Type B pancreatic cell (in vitro differentiated cells): ENCODE results near the gene HSD11B1L. TPM values are rescaled to one million over a fixed set of nuclear protein-coding genes. Genes with fewer than 3 reads are reported as not detected.

Source experiments
- DNase-seq: peaks from one replicate; pipeline ENCODE4 v3.0.0; 2021; ENCODE audit warnings: mixed read lengths; ENCODE audit not compliant: unreplicated experiment; ENCODE audit errors: extremely low spot score
- H3K27ac Mint-ChIP-seq: 2 replicates; pipeline ENCODE4 v1.8.0; 2021; ENCODE audit warnings: mild to moderate bottlenecking, mixed read lengths
- H3K27me3 Mint-ChIP-seq: 2 replicates; pipeline ENCODE4 v1.8.0; 2021; ENCODE audit warnings: mixed read lengths
- H3K36me3 Mint-ChIP-seq: 2 replicates; pipeline ENCODE4 v1.8.0; 2021; ENCODE audit warnings: mixed read lengths
- H3K4me1 Mint-ChIP-seq: one replicate; pipeline ENCODE4 v1.8.0; 2021; ENCODE audit warnings: mixed read lengths; ENCODE audit not compliant: unreplicated experiment
- H3K4me3 Mint-ChIP-seq: 2 replicates; pipeline ENCODE4 v1.8.0; 2021; ENCODE audit warnings: mild to moderate bottlenecking, mixed read lengths
- H3K9me3 Mint-ChIP-seq: 2 replicates; pipeline ENCODE4 v1.8.0; 2021; ENCODE audit warnings: mixed read lengths
- CTCF ChIP-seq: fragments of 200-600 bp; sonication (generic); conservative IDR thresholded peaks from 2 replicates; pipeline ENCODE4 v1.5.0; 2021; ENCODE audit warnings: antibody characterized with exemption, mild to moderate bottlenecking
- total RNA-seq: library from RNA; stranded (reverse); gene quantifications from 2 replicates; pipeline ENCODE4 v1.2.1, GENCODE V29; 2021; ENCODE audit warnings: low replicate concordance

HSD11B1L gene
- total RNA-seq, 1 donor from 2014 or later = 11.0 TPM

- Mint-ChIP-seq H3K9me3 (no peaks in the 10 kb centered on the region), H3K27ac (peak overlapping the region; percentile 65), H3K27me3 (no peaks in the 10 kb centered on the region), H3K36me3 (peaks cover 6% of the 10 kb centered on the region), H3K4me1 (peaks cover 5% of the 10 kb centered on the region), H3K4me3 (no peak overlapping the region)
- no peak for TF ChIP-seq CTCF
- no peak for DNase-seq
Observed at GRCh38 chr19:5693195-5694166, 12.7 kb downstream of the HSD11B1L start.

- peaks cover 5% of the 10 kb centered on the region for H3K4me1 Mint-ChIP-seq
- no peak for TF ChIP-seq CTCF
- no peak for DNase-seq
- peak overlapping the region; percentile 53 for H3K27ac Mint-ChIP-seq
- peaks cover 6% of the 10 kb centered on the region for H3K36me3 Mint-ChIP-seq
- H3K4me3 Mint-ChIP-seq = no peak overlapping the region
- H3K9me3 Mint-ChIP-seq = no peaks in the 10 kb centered on the region
- H3K27me3 Mint-ChIP-seq = no peaks in the 10 kb centered on the region
Observed at GRCh38 chr19:5694167-5694955, 13.5 kb downstream of the HSD11B1L start.

GRCh38 chr19:5694956-5695648 lies 14.3 kb downstream of the HSD11B1L start:
- Mint-ChIP-seq H3K9me3 (no peaks in the 10 kb centered on the region), H3K36me3 (peaks cover 6% of the 10 kb centered on the region), H3K27ac (peak overlapping the region; percentile 53), H3K27me3 (no peaks in the 10 kb centered on the region), H3K4me3 (no peak overlapping the region), H3K4me1 (peaks cover under 1% of the 10 kb centered on the region)
- no peak for TF ChIP-seq CTCF
- DNase-seq = no peak

- no peak overlapping the region for H3K4me3 Mint-ChIP-seq
- H3K27ac Mint-ChIP-seq = no peak overlapping the region
- TF ChIP-seq CTCF = no peak
- no peaks in the 10 kb centered on the region for H3K9me3 Mint-ChIP-seq
- H3K36me3 Mint-ChIP-seq = peaks cover 3% of the 10 kb centered on the region
- no peaks in the 10 kb centered on the region for H3K27me3 Mint-ChIP-seq
- DNase-seq = no peak
- H3K4me1 Mint-ChIP-seq = no peaks in the 10 kb centered on the region
Observed at GRCh38 chr19:5695649-5696195, 14.9 kb downstream of the HSD11B1L start.
